Parietal lobe (tissue), 1 donor: ENCODE measurements around the gene GNAT3. TPM values are rescaled to one million over a fixed set of nuclear protein-coding genes. Genes with fewer than 3 reads are reported as not detected.

Experiments
- total RNA-seq: library from RNA; depleted of rRNA; stranded (reverse); fragments of >200 nt; gene quantifications from one replicate; pipeline ENCODE4 v1.2.3, GENCODE V29; 2014

The GNAT3 gene
- total RNA-seq, result not detected

GRCh38 chr7:80511964-80512363, at the start of gene GNAT3:
Gene GNAT3 (minus strand): TSS chr7:80512064. CDS start chr7:80511926, 138 bp downstream.

Other genes starting within 250 kb of the GNAT3 start
- gene CD36, start 126.6 kb upstream of the GNAT3 start, total RNA-seq, result 12.2 TPM